CD8-positive, alpha-beta memory T cell (primary cell): ENCODE results near the gene CERK. TPM values are rescaled to one million over a fixed set of nuclear protein-coding genes. Genes with fewer than 3 reads are reported as not detected.

ENCODE experiments used
- CTCF ChIA-PET: fragments of 350-600 bp; sonication (Branson Sonifier 250); formaldehyde crosslinking; loops from one replicate; lab custom pipeline; 2021; ENCODE audit warnings: antibody characterized with exemption; lab: Charles Lee
- POLR2A ChIA-PET: fragments of 350-600 bp; sonication (Branson Sonifier 250); formaldehyde crosslinking; loops from one replicate; lab custom pipeline; 2021; ENCODE audit warnings: antibody characterized with exemption; lab: Charles Lee
- DNase-seq, 5 donors: peaks; one replicate each; pipeline versions ENCODE4 v3.0.0 to v3.0.0-alpha.2; 2020 to 2022; ENCODE audit warnings: mixed read lengths in 1 of 5
- H3K27ac ChIP-seq: one replicate; pipeline ENCODE4 v1.7.0; 2013; ENCODE audit warnings: low read depth, mild to moderate bottlenecking, low read length, moderate library complexity
- H3K27me3 ChIP-seq: 2 replicates; pipeline ENCODE4 v1.7.0; 2013; ENCODE audit warnings: low read length, mild to moderate bottlenecking; ENCODE audit not compliant: insufficient read depth, poor library complexity, severe bottlenecking
- H3K36me3 ChIP-seq: 2 replicates; pipeline ENCODE4 v1.7.0; 2013; ENCODE audit warnings: mild to moderate bottlenecking, low read length, moderate library complexity; ENCODE audit not compliant: insufficient read depth
- H3K4me1 ChIP-seq: 2 replicates; pipeline ENCODE4 v1.7.0; 2013; ENCODE audit warnings: mild to moderate bottlenecking, low read length, moderate library complexity; ENCODE audit not compliant: insufficient read depth
- H3K4me3 ChIP-seq: 2 replicates; pipeline ENCODE4 v1.7.0; 2013; ENCODE audit warnings: mild to moderate bottlenecking, low read length
- H3K9me3 ChIP-seq: 2 replicates; pipeline ENCODE4 v1.7.0; 2013; ENCODE audit warnings: mild to moderate bottlenecking, low read length
- H3K27ac Mint-ChIP-seq, 8 donors: one replicate each; pipeline ENCODE4 v1.8.0; 2020 to 2021; ENCODE audit warnings: mixed read lengths in 8 of 8, mild to moderate bottlenecking in 6 of 8, inconsistent platforms in 3 of 8, moderate library complexity in 3 of 8
- H3K27me3 Mint-ChIP-seq, 2 donors: one replicate each; pipeline ENCODE4 v1.8.0; 2020 to 2021; ENCODE audit warnings: mixed read lengths in 2 of 2, mild to moderate bottlenecking in 1 of 2, moderate library complexity in 1 of 2
- H3K36me3 Mint-ChIP-seq, 3 donors: one replicate each; pipeline ENCODE4 v1.8.0; 2020 to 2021; ENCODE audit warnings: mixed read lengths in 3 of 3, inconsistent platforms in 1 of 3, mild to moderate bottlenecking in 1 of 3
- H3K4me1 Mint-ChIP-seq, 3 donors: one replicate each; pipeline ENCODE4 v1.8.0; 2020 to 2021; ENCODE audit warnings: mixed read lengths in 3 of 3, inconsistent platforms in 1 of 3, mild to moderate bottlenecking in 1 of 3
- H3K4me3 Mint-ChIP-seq, 7 donors: one replicate each; pipeline ENCODE4 v1.8.0; 2020 to 2021; ENCODE audit warnings: mixed read lengths in 7 of 7, mild to moderate bottlenecking in 6 of 7, moderate library complexity in 4 of 7, inconsistent platforms in 2 of 7
- H3K9me3 Mint-ChIP-seq, 5 donors: one replicate each; pipeline ENCODE4 v1.8.0; 2020 to 2022; ENCODE audit warnings: mixed read lengths in 5 of 5, mild to moderate bottlenecking in 3 of 5, moderate library complexity in 2 of 5, inconsistent platforms in 1 of 5
- polyA plus RNA-seq: library from polyadenylated mRNA; unstranded; fragments of 300-500 nt; fragmentation: Illumina TruSeq; gene quantifications from one replicate; pipeline ENCODE4 v1.2.3, GENCODE V29; 2021
- total RNA-seq, 2 experiments: library from RNA; stranded (reverse); gene quantifications; one replicate each; pipeline ENCODE4 v1.2.3, GENCODE V29; 2021

Gene CERK
- total and polyA plus RNA-seq, 3 experiments from 2014 or later, result 64.3 to 108 (median 64.5) TPM

- Histone ChIP-seq H3K4me3 (no peak overlapping the region), H3K4me1 (no peaks in the 10 kb centered on the region), H3K27ac (no peak overlapping the region), H3K36me3 (peaks cover 48% of the 10 kb centered on the region), H3K27me3 (no peaks in the 10 kb centered on the region), H3K9me3 (no peaks in the 10 kb centered on the region)
- no peak overlapping the region for H3K4me3 Mint-ChIP-seq
- H3K9me3 Mint-ChIP-seq, result no peaks in the 10 kb centered on the region
- CTCF ChIA-PET, result interaction anchor here (0.6 kb wide), 1 partner anchor 34 kb away, joined by 3 read pairs; no protein-coding TSS in a partner anchor
- H3K4me1 Mint-ChIP-seq, result peaks cover 0 to 9% (median 3%) of the 10 kb centered on the region in 3 donors
- peak overlapping the region in 2 of 8 donors; percentile 40 to 73 for H3K27ac Mint-ChIP-seq
- H3K36me3 Mint-ChIP-seq, result peaks cover 8 to 91% (median 20%) of the 10 kb centered on the region in 3 donors
- no peaks in the 10 kb centered on the region for H3K27me3 Mint-ChIP-seq
- DNase-seq, result no peak
- POLR2A ChIA-PET, result no interaction called here
Observed at GRCh38 chr22:46703171-46703995, 34.7 kb downstream of the CERK start.

DNA sequence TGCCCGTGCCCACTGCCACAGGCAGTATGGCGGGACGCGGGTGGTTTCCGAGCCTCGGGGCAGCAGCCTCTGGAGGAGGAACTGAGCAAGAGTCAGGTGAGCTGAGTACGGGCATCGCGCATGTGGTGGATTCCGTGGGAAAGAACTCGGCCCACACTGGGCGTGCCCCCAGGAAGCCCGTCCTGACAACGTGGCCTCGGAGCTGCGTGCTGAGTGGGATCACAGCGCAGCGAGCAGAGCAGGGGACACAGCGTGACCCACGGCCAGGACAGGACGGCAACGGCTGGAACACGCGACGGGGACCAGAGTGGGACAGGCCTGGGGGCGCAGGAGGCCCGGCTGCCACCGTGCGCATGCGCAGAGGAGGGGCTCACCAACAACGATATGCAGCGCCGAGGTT lies 36.8 kb downstream of the CERK start:
- Mint-ChIP-seq H3K27me3 (no peaks in the 10 kb centered on the region), H3K27ac (peak overlapping the region in 1 of 8 donors; percentile 78), H3K4me3 (no peak overlapping the region), H3K9me3 (no peaks in the 10 kb centered on the region), H3K4me1 (peaks cover 0 to 7% (median 2%) of the 10 kb centered on the region in 3 donors), H3K36me3 (peaks cover 7 to 91% (median 12%) of the 10 kb centered on the region in 3 donors)
- no peaks in the 10 kb centered on the region for H3K9me3 ChIP-seq
- H3K4me1 ChIP-seq, result no peaks in the 10 kb centered on the region
- H3K36me3 ChIP-seq, result peaks cover 39% of the 10 kb centered on the region
- no peak for DNase-seq
- H3K4me3 ChIP-seq, result no peak overlapping the region
- no peak overlapping the region for H3K27ac ChIP-seq
- CTCF ChIA-PET, result no interaction called here
- H3K27me3 ChIP-seq, result no peaks in the 10 kb centered on the region
- POLR2A ChIA-PET, result interaction anchor here (0.5 kb wide), 1 partner anchor 9 kb away, joined by 4 read pairs; no protein-coding TSS in a partner anchor

DNA sequence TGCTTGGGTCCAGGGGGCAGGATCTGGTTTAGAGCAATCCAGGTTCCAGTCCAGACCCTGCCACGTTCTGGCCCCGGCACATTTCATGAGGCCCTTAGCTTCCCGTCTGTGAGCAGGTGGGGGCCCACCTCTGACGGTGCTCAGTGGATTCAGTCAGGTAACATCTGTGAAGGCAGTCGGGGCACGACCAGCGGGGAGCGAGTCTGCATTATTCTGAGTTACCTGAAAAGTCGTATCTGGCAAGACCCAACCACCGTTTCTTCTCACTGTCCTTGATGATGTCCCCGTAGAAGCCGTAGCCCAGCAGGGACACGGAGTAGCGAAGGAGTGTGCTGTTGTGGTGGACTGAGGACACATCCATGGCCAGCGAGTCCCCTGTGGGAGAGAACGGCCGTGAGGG lies 39.0 kb downstream of the CERK start:
- ChIA-PET POLR2A (no interaction called here), CTCF (no interaction called here)
- H3K36me3 Mint-ChIP-seq, result peaks cover 0 to 92% (median 9%) of the 10 kb centered on the region in 3 donors
- Histone ChIP-seq H3K4me1 (no peaks in the 10 kb centered on the region), H3K36me3 (peaks cover 47% of the 10 kb centered on the region), H3K27me3 (no peaks in the 10 kb centered on the region), H3K27ac (no peak overlapping the region), H3K9me3 (no peaks in the 10 kb centered on the region), H3K4me3 (no peak overlapping the region)
- no peaks in the 10 kb centered on the region for H3K4me1 Mint-ChIP-seq
- no peak for DNase-seq
- H3K27me3 Mint-ChIP-seq, result no peaks in the 10 kb centered on the region
- no peak overlapping the region for H3K27ac Mint-ChIP-seq
- H3K4me3 Mint-ChIP-seq, result no peak overlapping the region
- H3K9me3 Mint-ChIP-seq, result no peaks in the 10 kb centered on the region

DNA sequence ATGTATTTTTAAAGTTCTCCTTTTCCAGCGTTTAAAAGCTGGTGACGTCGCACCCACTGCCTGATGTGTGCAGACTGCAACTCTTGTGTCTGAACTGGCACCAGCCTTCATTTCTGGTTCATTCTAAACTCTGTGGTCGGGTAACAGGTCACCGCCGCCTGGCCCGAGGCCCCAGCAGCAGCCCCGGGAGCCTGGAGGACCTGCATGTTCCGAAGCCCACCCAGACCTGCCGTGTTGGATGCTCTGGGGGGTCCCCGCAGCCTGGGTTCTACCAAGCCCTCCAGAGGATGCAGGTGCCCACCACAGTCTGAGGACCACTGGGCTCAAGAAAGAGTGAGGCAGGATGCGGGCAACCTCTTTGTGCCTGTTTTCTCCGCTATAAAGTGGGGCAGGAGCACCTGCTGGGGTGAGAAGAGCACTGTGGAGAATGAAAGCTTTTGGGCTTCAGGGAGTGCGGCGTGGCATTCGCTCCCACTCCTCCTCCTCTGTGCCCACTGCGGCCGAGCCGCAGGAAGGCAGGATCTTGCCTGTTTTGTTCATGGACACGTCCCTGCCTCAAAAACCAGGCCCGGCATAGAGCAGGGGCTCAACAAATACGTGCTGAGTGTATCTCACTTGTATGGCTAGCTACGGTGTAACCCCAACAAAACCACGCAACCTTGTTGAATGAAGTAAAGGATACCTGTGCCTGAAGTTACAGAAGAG lies 40.1 kb downstream of the CERK start:
- Histone ChIP-seq H3K4me1 (no peaks in the 10 kb centered on the region), H3K9me3 (no peaks in the 10 kb centered on the region), H3K4me3 (no peak overlapping the region), H3K36me3 (peaks cover 53% of the 10 kb centered on the region), H3K27me3 (no peaks in the 10 kb centered on the region), H3K27ac (no peak overlapping the region)
- no peak for DNase-seq
- no peaks in the 10 kb centered on the region for H3K27me3 Mint-ChIP-seq
- peak overlapping the region in 1 of 8 donors; percentile 50 for H3K27ac Mint-ChIP-seq
- POLR2A ChIA-PET, result no interaction called here
- no peaks in the 10 kb centered on the region for H3K4me1 Mint-ChIP-seq
- H3K4me3 Mint-ChIP-seq, result no peak overlapping the region
- no peaks in the 10 kb centered on the region for H3K9me3 Mint-ChIP-seq
- peaks cover 0 to 93% (median 8%) of the 10 kb centered on the region in 3 donors for H3K36me3 Mint-ChIP-seq
- CTCF ChIA-PET, result no interaction called here

GRCh38 chr22:46696614-46697013 lies 41.4 kb downstream of the CERK start:
- Histone ChIP-seq H3K4me1 (no peaks in the 10 kb centered on the region), H3K36me3 (peaks cover 58% of the 10 kb centered on the region), H3K27me3 (no peaks in the 10 kb centered on the region), H3K9me3 (no peaks in the 10 kb centered on the region), H3K27ac (no peak overlapping the region), H3K4me3 (no peak overlapping the region)
- H3K4me1 Mint-ChIP-seq, result no peaks in the 10 kb centered on the region
- ChIA-PET CTCF (no interaction called here), POLR2A (no interaction called here)
- no peak for DNase-seq
- H3K9me3 Mint-ChIP-seq, result no peaks in the 10 kb centered on the region
- no peak overlapping the region for H3K4me3 Mint-ChIP-seq
- H3K36me3 Mint-ChIP-seq, result peaks cover 0 to 89% (median 5%) of the 10 kb centered on the region in 3 donors
- no peaks in the 10 kb centered on the region for H3K27me3 Mint-ChIP-seq
- no peak overlapping the region for H3K27ac Mint-ChIP-seq

GRCh38 chr22:46696229-46696518 lies 41.9 kb downstream of the CERK start:
- Histone ChIP-seq H3K4me3 (no peak overlapping the region), H3K36me3 (peaks cover 58% of the 10 kb centered on the region), H3K4me1 (no peaks in the 10 kb centered on the region), H3K27ac (no peak overlapping the region), H3K27me3 (no peaks in the 10 kb centered on the region), H3K9me3 (no peaks in the 10 kb centered on the region)
- H3K4me1 Mint-ChIP-seq, result no peaks in the 10 kb centered on the region
- no peaks in the 10 kb centered on the region for H3K27me3 Mint-ChIP-seq
- no peak overlapping the region for H3K4me3 Mint-ChIP-seq
- ChIA-PET CTCF (no interaction called here), POLR2A (no interaction called here)
- no peak overlapping the region for H3K27ac Mint-ChIP-seq
- no peak for DNase-seq
- peaks cover 0 to 89% (median 7%) of the 10 kb centered on the region in 3 donors for H3K36me3 Mint-ChIP-seq
- no peaks in the 10 kb centered on the region for H3K9me3 Mint-ChIP-seq

DNA sequence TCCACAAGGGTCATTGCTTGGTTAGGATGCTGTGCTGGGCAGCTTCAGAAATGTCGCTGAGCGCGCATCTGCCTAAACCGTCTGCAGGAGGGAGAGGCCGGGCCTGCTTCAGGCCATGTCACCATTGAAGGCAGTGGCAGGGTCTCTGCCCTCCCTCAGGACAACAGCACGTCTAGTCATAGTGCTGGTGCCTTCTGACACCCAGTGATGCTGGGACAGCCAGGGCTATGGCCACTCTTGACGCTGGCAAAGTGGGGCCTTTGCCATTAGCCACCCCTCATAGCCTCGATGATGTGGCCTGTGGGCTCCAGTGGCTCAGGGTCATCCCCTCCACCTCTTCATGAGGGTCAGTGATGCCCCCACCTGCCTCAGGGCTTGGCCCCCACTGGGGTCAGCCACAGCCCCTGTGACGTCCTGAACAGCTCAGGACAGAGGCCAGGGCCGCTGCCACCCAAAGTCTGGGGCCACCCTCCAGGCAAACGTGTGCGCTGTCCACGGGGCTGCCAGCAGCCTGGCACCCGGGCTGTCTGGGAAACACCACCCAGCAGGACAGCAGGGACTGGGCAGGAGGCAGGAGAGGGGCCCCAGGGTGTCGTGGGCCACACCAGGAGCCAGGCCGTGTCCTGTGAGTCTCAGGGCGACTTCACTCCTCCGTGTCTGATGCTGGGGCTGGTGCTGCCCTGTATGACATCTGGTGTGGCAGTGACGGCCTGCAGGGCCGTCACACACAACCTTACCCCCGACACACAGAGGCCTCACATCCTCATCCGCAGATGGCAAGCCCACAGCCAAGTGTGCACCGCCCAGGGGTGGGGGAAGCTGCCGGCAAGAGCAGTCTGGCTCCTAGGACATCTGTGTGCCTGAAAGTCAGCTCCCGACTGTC lies 42.5 kb downstream of the CERK start:
- Mint-ChIP-seq H3K27ac (no peak overlapping the region), H3K9me3 (no peaks in the 10 kb centered on the region), H3K4me3 (no peak overlapping the region), H3K36me3 (peaks cover 0 to 89% (median 10%) of the 10 kb centered on the region in 3 donors), H3K27me3 (no peaks in the 10 kb centered on the region), H3K4me1 (no peaks in the 10 kb centered on the region)
- no peaks in the 10 kb centered on the region for H3K27me3 ChIP-seq
- DNase-seq, result no peak
- H3K36me3 ChIP-seq, result peaks cover 62% of the 10 kb centered on the region
- H3K27ac ChIP-seq, result no peak overlapping the region
- no peaks in the 10 kb centered on the region for H3K9me3 ChIP-seq
- H3K4me1 ChIP-seq, result no peaks in the 10 kb centered on the region
- ChIA-PET POLR2A (no interaction called here), CTCF (no interaction called here)
- H3K4me3 ChIP-seq, result no peak overlapping the region
